Measurements from ENCODE around the gene RELN.

DNA sequence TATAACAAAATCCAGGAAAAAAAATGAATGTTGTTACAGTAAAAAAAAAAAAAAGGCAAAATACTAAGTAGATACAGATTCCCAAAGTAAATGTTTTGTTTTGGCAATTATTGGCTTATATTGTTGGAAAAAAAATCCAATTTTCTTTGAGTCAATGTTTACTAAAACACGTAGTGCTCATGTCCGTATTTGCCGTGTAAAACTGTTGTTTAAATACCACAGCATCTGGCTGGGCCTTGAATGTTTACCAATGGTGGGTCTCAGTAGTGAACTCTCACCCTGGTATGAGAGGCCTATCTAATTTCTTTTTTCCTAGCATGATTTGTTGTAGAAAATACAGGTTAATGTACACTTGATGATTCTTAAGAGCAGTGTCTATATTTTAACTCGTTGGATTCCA lies 502.0 kb downstream of the RELN start:
- TF ChIP-seq, protein P1, sequence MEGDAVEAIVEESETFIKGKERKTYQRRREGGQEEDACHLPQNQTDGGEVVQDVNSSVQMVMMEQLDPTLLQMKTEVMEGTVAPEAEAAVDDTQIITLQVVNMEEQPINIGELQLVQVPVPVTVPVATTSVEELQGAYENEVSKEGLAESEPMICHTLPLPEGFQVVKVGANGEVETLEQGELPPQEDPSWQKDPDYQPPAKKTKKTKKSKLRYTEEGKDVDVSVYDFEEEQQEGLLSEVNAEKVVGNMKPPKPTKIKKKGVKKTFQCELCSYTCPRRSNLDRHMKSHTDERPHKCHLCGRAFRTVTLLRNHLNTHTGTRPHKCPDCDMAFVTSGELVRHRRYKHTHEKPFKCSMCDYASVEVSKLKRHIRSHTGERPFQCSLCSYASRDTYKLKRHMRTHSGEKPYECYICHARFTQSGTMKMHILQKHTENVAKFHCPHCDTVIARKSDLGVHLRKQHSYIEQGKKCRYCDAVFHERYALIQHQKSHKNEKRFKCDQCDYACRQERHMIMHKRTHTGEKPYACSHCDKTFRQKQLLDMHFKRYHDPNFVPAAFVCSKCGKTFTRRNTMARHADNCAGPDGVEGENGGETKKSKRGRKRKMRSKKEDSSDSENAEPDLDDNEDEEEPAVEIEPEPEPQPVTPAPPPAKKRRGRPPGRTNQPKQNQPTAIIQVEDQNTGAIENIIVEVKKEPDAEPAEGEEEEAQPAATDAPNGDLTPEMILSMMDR (IDR thresholded peaks at IDR 0.05), result no peak
- TF ChIP-seq POLR2A (IDR thresholded peaks at IDR 0.05) (no peak), EP300 (IDR thresholded peaks at IDR 0.05) (no peak)
